HTERT RPE-1 (cell line): ENCODE data around the gene PHLDA2.

ENCODE experiments used
- in situ Hi-C: fragments of 300-500 bp; cut with MboI; formaldehyde crosslinking; loops from 4 replicates; pipeline ENCODE4 v1.14.3; 2020; ENCODE audit warnings: low sequenced_read_pairs

Gene PHLDA2

DNA sequence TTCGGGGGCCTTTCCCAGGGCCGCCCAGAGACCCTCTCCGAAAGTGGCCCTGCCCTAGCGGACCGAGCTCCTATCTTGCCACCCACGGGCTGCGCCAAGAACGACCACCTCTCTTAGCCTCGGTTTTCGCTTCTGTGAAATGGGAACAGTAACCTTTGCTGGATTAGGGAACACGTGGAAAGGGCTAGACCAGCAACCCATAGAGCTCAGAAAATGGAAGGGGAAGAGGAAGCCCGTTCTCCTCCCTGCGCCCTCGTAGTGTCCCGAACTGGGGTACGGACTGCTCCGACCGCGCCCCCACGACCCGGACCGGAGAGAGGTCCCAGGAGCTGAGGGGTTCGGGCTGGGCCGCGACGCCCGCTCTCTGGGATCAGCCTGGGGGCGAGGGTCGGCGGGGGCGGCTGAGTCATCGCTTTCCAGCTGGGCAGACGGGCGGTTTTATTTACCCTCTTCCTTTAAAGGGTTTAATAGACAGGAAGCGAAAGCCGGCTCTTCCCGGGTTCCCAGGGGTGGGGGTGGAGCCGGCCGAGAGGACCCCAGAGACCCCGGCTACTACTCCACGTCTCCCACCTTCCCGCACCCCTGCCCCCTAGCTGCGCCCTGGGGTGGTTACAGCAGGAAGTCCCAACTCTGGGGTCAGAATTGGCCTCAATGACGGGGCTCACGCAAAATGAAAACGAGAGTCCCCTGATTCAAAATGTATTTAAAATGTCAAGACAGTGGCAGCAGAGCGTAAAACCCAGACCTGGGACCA, 907 bp upstream of the PHLDA2 start:
- in situ Hi-C loops, result no loop called here

GRCh38 chr11:2929531-2929949, 320 bp upstream of the PHLDA2 start:
- in situ Hi-C loops, result no loop called here

- in situ Hi-C loops, result no loop called here
Observed at GRCh38 chr11:2927851-2928604, 1.2 kb downstream of the PHLDA2 start.

GRCh38 chr11:2927121-2927800, 2.0 kb downstream of the PHLDA2 start:
- in situ Hi-C loops, result no loop called here

DNA sequence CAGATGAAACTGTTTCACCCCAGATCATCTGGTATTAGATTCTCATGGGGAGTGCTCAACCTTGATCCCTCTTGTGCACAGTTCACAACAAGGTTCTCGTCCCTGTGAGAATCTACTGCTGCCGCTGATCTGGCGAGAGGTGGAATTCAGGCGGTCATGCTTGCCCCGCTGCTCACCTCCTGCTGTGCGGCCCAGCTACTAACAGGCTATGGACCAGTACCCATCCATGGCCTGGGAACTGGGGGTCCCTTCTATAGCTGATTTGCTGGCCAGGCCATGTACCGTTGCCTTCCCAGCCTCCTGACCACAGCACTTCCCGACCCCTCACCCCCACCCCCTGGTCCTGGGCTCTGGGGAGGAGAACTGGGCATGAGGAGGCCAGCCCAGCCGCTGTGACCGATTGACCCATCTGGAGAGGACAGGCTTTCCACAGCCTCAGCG, 2.6 kb downstream of the PHLDA2 start:
- in situ Hi-C loops, result no loop called here

GRCh38 chr11:2924821-2925675, 4.2 kb downstream of the PHLDA2 start:
- in situ Hi-C loops, result no loop called here

- in situ Hi-C loops, result no loop called here
Observed at GRCh38 chr11:2924381-2924780, 4.8 kb downstream of the PHLDA2 start.

- in situ Hi-C loops, result no loop called here
Observed at GRCh38 chr11:2923446-2924375, 5.5 kb downstream of the PHLDA2 start.

GRCh38 chr11:2922655-2923054, 6.6 kb downstream of the PHLDA2 start:
- in situ Hi-C loops, result no loop called here

DNA sequence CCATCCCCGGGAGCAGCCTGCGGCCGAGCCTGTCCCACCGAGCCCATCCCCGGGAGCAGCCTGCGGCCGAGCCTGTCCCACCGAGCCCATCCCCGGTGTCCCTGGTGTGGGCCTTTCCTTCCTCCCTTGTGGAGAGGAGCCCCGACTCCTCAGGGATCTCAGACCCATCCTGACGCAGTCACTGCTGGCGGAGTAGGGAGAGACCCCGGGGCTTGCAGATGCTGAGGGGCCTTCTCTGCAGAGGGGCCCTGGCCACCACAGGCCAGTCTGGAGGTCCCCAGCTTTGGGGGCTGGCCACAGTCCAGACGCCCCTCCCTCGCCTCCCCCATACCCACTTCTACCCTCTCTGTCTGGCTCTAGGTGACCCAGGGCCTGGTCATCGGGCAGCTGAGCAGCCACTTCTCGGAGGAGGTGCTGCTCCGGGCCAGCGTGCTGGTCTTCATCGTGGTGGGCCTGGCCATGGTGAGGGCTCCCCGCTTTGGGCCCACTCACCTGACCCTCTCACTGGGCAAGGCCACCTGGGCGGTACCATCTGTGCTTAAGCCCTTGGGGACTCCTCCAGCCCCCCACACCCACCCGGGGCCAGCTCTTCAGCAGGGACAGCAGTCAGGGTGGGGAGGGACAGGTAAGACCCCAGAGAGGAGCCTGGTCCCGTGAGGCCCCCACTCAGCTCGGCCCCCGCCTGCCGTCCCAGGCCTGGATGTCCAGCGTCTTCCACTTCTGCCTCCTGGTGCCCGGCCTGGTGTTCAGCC, 7.3 kb downstream of the PHLDA2 start:
- in situ Hi-C loops, result no loop called here

- in situ Hi-C loops, result no loop called here
Observed at GRCh38 chr11:2921261-2921660, 8.0 kb downstream of the PHLDA2 start.

DNA sequence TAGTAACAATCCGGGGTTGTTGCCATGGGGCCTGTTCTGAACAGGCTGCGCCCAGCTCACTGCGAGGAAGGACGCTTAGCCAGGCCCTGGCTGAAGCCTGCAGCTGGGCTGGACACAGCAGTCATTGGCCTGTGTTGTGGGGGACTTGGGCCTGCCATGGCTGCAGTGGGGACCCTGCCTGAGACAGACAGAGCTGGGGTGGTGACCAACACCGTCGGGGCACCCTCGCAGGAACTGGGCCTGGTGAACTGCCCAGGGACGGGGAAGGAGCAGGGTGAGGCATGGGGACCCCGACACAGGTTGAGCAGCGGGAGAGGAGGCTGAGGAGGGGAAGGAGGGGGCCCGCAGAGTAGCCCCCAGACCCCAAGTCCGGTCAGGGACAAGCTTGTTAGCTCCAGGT, 8.9 kb downstream of the PHLDA2 start:
- in situ Hi-C loops, result no loop called here

- in situ Hi-C loops, result no loop called here
Observed at GRCh38 chr11:2919837-2920236, 9.4 kb downstream of the PHLDA2 start.

GRCh38 chr11:2919188-2919587, 10.0 kb downstream of the PHLDA2 start:
- in situ Hi-C loops, result no loop called here

DNA sequence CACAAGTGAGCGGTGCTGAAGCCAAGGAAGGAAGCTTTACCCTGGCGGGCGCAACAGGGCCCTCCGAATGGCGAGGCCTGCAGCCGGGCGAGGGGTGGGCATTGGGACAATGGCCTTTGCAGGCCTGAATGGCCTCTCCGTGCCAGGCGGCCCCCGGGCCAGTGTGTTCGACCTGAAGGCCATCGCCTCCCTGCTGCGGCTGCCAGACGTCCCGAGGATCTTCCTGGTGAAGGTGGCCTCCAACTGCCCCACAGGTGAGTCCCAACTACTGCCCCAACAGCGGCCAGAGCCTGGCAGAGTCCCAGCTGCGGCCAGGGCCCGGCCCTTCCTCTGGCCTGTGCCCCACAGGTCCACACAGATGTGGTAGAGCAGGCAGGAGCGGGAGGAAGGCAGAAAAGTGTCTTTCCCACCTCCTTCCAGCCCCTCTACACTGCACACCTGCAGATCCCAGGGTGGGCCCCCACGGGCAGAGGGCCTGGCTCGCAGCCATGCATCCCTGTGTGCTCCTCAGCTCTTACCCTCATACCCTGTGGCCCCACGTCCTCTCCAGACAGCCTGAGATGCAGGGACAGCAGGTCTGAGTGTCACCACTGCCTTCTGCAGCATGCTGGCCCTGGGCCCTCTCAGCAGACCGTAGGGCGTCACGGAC, 11.3 kb downstream of the PHLDA2 start:
- in situ Hi-C loops, result no loop called here

DNA sequence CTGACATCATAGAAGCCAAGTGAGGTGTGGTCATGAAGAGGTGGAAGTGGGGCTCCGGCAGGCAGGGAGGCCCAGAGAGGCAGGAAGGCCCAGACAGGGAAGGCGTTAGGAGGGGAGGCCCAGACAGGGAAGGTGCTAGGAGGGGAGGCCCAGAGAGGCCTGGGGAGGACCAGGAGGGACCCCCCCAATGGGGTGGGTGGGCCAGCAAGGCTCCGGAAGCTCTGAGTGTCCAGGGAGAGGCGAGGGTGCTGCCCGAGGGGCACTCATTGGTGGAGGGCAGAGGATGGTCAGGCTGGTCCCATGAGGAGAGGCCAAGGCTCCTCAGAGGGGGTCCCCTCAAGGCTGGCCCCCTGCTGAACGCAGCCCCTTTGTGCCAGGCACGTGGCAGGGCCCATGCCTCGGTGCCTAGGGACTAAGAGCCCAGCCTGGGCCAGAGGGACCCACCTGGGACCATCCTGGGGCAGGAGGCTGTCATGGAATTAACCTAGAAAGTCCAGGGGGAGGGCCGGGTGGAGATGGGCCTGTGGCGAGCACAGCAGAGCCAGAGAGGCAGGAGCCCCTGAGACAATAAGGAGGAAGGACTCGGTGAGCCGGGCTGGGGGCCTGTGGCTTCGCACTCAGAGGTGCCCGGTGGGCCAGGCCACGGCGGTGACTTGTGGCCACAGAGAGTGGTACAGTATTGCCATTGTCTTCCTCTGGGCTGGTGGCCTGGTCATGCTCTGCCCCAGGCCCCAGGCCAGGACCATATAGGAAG, 12.2 kb downstream of the PHLDA2 start:
- in situ Hi-C loops, result no loop called here

GRCh38 chr11:2916114-2916891, 12.9 kb downstream of the PHLDA2 start:
- in situ Hi-C loops, result no loop called here
